Stimulated activated CD4-positive, alpha-beta T cell treated with anti-CD3 and anti-CD28 coated beads, TNF-alpha, amount 100 ng/mL, for 24 hours (primary cell): Measurements from ENCODE around the gene FCER1G.

Experiments
- DNase-seq, 3 experiments: peaks; one replicate each; pipeline ENCODE4 v3.0.0-alpha.2; 2020; ENCODE audit warnings: low read depth in 3 of 3

Gene FCER1G

GRCh38 chr1:161266202-161266601 is 51.1 kb downstream of the FCER1G start:
- no peak for DNase-seq

- no peak for DNase-seq
These were observed 51.7 kb downstream of the FCER1G start for GRCh38 chr1:161266836-161267235.

- no peak for DNase-seq
These were observed 52.2 kb downstream of the FCER1G start for GRCh38 chr1:161267321-161267720.
